H1 (cell line): ENCODE measurements around the gene COIL. TPM values are rescaled to one million over a fixed set of nuclear protein-coding genes. Genes with fewer than 3 reads are reported as not detected.

Experiments used
- CTCF ChIA-PET: fragments of 300-600 bp; sonication (Branson Sonifier 250); formaldehyde crosslinking; loops from one replicate; lab custom pipeline; 2021; ENCODE audit not compliant: partially characterized antibody; lab: Charles Lee
- POLR2A ChIA-PET: fragments of 300-600 bp; sonication (Branson Sonifier 250); formaldehyde crosslinking; loops from one replicate; lab custom pipeline; 2021; ENCODE audit warnings: inconsistent platforms; ENCODE audit not compliant: partially characterized antibody; lab: Charles Lee
- DNase-seq, 2 experiments: peaks; one replicate each; pipeline versions ENCODE4 v3.0.0 to v3.0.0-alpha.2; 2010 to 2022; ENCODE audit warnings: low spot score in 2 of 2, low read depth in 1 of 2, mixed read lengths in 1 of 2
- FAIRE-seq: peaks from 2 replicates; lab custom pipeline; 2011; peaks lifted over from hg19 to GRCh38; lab: Jason Lieb, UNC
- H2AFZ ChIP-seq: 2 replicates; pipeline ENCODE4 v1.8.1; 2012; ENCODE audit warnings: low read length, inconsistent platforms
- H2AK5ac ChIP-seq: 2 replicates; pipeline ENCODE4 v1.6.1; 2013; ENCODE audit warnings: low read depth, low read length
- H2BK120ac ChIP-seq: replicated peaks from 2 replicates; pipeline ENCODE3; 2013; ENCODE audit warnings: low read depth, low read length, inconsistent platforms
- H2BK12ac ChIP-seq: 2 replicates; pipeline ENCODE4 v1.6.1; 2013; ENCODE audit warnings: low read depth, low read length
- H2BK15ac ChIP-seq: 2 replicates; pipeline ENCODE4 v1.6.1; 2013; ENCODE audit warnings: low read length
- H2BK20ac ChIP-seq: 2 replicates; pipeline ENCODE4 v1.6.1; 2013; ENCODE audit warnings: low read length
- H2BK5ac ChIP-seq: 2 replicates; pipeline ENCODE4 v1.6.1; 2013; ENCODE audit warnings: low read depth, low read length
- H3K14ac ChIP-seq: 2 replicates; pipeline ENCODE4 v1.6.1; 2013; ENCODE audit warnings: inconsistent platforms; ENCODE audit not compliant: insufficient read length
- H3K18ac ChIP-seq: 2 replicates; pipeline ENCODE4 v1.6.1; 2013; ENCODE audit warnings: low read length; ENCODE audit errors: extremely low read depth
- H3K23ac ChIP-seq: 2 replicates; pipeline ENCODE4 v1.6.1; 2013; ENCODE audit warnings: inconsistent platforms; ENCODE audit not compliant: insufficient read length
- H3K23me2 ChIP-seq: 2 replicates; pipeline ENCODE4 v1.6.1; 2013; ENCODE audit warnings: low read depth, low read length
- H3K27ac ChIP-seq: 2 replicates; pipeline ENCODE4 v1.6.1; 2011; ENCODE audit warnings: low read depth, low read length, inconsistent platforms
- H3K27me3 ChIP-seq, 4 experiments: replicated peaks in 1 of 4; 1 replicate in 1 of 4; 2 replicates in 3 of 4; pipeline versions ENCODE4 v1.6.1 to v1.8.1; 2011 to 2013; ENCODE audit warnings: low read length in 3 of 4, mild to moderate bottlenecking in 3 of 4, inconsistent platforms in 2 of 4, mixed read lengths in 2 of 4, moderate library complexity in 1 of 4; ENCODE audit not compliant: control insufficient read depth in 3 of 4, insufficient read depth in 3 of 4; ENCODE audit errors: extremely low read depth in 1 of 4
- H3K36me3 ChIP-seq, 4 experiments: 2 replicates each; pipeline versions ENCODE4 v1.6.1 to v1.8.1; 2011 to 2013; ENCODE audit warnings: mild to moderate bottlenecking in 4 of 4, low read length in 3 of 4, moderate library complexity in 2 of 4, control low read depth in 1 of 4, inconsistent platforms in 1 of 4; ENCODE audit not compliant: insufficient read depth in 4 of 4, control insufficient read depth in 2 of 4
- H3K4ac ChIP-seq: replicated peaks from 2 replicates; pipeline ENCODE3; 2013; ENCODE audit warnings: low read length, low read depth, mixed read lengths, inconsistent platforms; ENCODE audit not compliant: insufficient read length
- H3K4me1 ChIP-seq, 4 experiments: replicated peaks in 1 of 4; 1 replicate in 1 of 4; 2 replicates in 3 of 4; pipeline versions ENCODE4 v1.6.1 to v1.8.1; 2011 to 2013; ENCODE audit warnings: low read length in 3 of 4, inconsistent platforms in 2 of 4, mixed read lengths in 1 of 4; ENCODE audit not compliant: insufficient read depth in 4 of 4, control insufficient read depth in 3 of 4
- H3K4me2 ChIP-seq, 2 experiments: 2 replicates each; pipeline versions ENCODE4 v1.6.1 to v1.8.1; 2011 to 2013; ENCODE audit warnings: low read depth in 2 of 2, low read length in 2 of 2, control low read depth in 1 of 2, inconsistent platforms in 1 of 2, mild to moderate bottlenecking in 1 of 2; ENCODE audit not compliant: insufficient read depth in 1 of 2
- H3K4me3 ChIP-seq, 4 experiments: fragments of 200-600, 300-600 bp in 1 of 4; sonication (generic), shearing (Covaris generic), sonication (Bioruptor Twin) in 1 of 4; 2 replicates each; pipeline versions ENCODE4 v1.5.1 to v1.8.1; 2011 to 2016; ENCODE audit warnings: low read length in 4 of 4, low read depth in 3 of 4, control low read depth in 2 of 4, inconsistent platforms in 2 of 4, mild to moderate bottlenecking in 2 of 4, mixed read lengths in 1 of 4, moderate library complexity in 1 of 4; ENCODE audit not compliant: insufficient read depth in 2 of 4; ENCODE audit errors: extremely low read depth in 1 of 4
- H3K56ac ChIP-seq: replicated peaks from 2 replicates; pipeline ENCODE3; 2013; ENCODE audit warnings: low read depth, mild to moderate bottlenecking, mixed read lengths, low read length, inconsistent platforms; ENCODE audit not compliant: insufficient read length
- H3K79me1 ChIP-seq: 2 replicates; pipeline ENCODE4 v1.6.1; 2013; ENCODE audit warnings: low read depth, low read length, control low read depth
- H3K79me2 ChIP-seq, 2 experiments: 2 replicates each; pipeline versions ENCODE4 v1.6.1 to v1.8.1; 2012 to 2013; ENCODE audit warnings: low read length in 2 of 2, mild to moderate bottlenecking in 2 of 2, inconsistent platforms in 1 of 2; ENCODE audit not compliant: insufficient read depth in 2 of 2, control insufficient read depth in 1 of 2
- H3K9ac ChIP-seq, 4 experiments: replicated peaks in 1 of 4; 1 replicate in 1 of 4; 2 replicates in 3 of 4; pipeline versions ENCODE4 v1.6.1 to v1.8.1; 2011 to 2013; ENCODE audit warnings: low read depth in 3 of 4, low read length in 3 of 4, control low read depth in 2 of 4, mild to moderate bottlenecking in 2 of 4, moderate library complexity in 2 of 4, inconsistent platforms in 1 of 4; ENCODE audit errors: extremely low read depth in 1 of 4
- H3K9me3 ChIP-seq, 2 experiments: 2 replicates each; pipeline versions ENCODE4 v1.6.1 to v1.8.1; 2012 to 2013; ENCODE audit warnings: mild to moderate bottlenecking in 2 of 2, moderate library complexity in 2 of 2, control low read depth in 1 of 2, inconsistent platforms in 1 of 2, low read depth in 1 of 2, low read length in 1 of 2, mixed read lengths in 1 of 2; ENCODE audit not compliant: insufficient read depth in 2 of 2
- H4K20me1 ChIP-seq, 2 experiments: replicated peaks in 1 of 2; 2 replicates each; pipeline versions ENCODE3 to v1.8.1; 2011 to 2013; ENCODE audit warnings: inconsistent platforms in 2 of 2, low read length in 2 of 2, mild to moderate bottlenecking in 1 of 2; ENCODE audit not compliant: insufficient read depth in 2 of 2, control insufficient read depth in 1 of 2
- H4K5ac ChIP-seq: 2 replicates; pipeline ENCODE4 v1.6.1; 2013; ENCODE audit warnings: low read length, low read depth, mixed read lengths, inconsistent platforms; ENCODE audit not compliant: insufficient read length
- H4K8ac ChIP-seq: 2 replicates; pipeline ENCODE4 v1.8.0; 2013; ENCODE audit warnings: mild to moderate bottlenecking, moderate library complexity, low read length, inconsistent platforms; ENCODE audit not compliant: insufficient read depth; ENCODE audit errors: extremely low read depth
- H4K91ac ChIP-seq: replicated peaks from 2 replicates; pipeline ENCODE3; 2013; ENCODE audit warnings: low read length, mixed read lengths, inconsistent platforms; ENCODE audit not compliant: insufficient read length
- JUN ChIP-seq: IDR thresholded peaks from 2 replicates; pipeline ENCODE4 v1.6.1; 2011; ENCODE audit warnings: low read depth, mild to moderate bottlenecking, improper control_type of control experiment, low read length
- MAX ChIP-seq: IDR thresholded peaks from 2 replicates; pipeline ENCODE4 v1.6.1; 2012; ENCODE audit warnings: inconsistent platforms
- NANOG ChIP-seq: IDR thresholded peaks from 2 replicates; pipeline ENCODE4 v1.6.1; 2011; ENCODE audit warnings: low read length, low read depth, mild to moderate bottlenecking, inconsistent platforms; ENCODE audit not compliant: insufficient read depth, poor library complexity, severe bottlenecking
- NRF1 ChIP-seq: IDR thresholded peaks from 2 replicates; pipeline ENCODE4 v1.6.1; 2011; ENCODE audit warnings: mild to moderate bottlenecking, low read depth, low read length, improper control_type of control experiment
- RFX5 ChIP-seq: IDR thresholded peaks from 2 replicates; pipeline ENCODE4 v1.6.1; 2011; ENCODE audit warnings: low read depth, low read length, improper control_type of control experiment, borderline replicate concordance
- SIX5 ChIP-seq: IDR thresholded peaks from 2 replicates; pipeline ENCODE4 v1.6.1; 2011; ENCODE audit warnings: mild to moderate bottlenecking, low read depth, low read length
- SP2 ChIP-seq: IDR thresholded peaks from 2 replicates; pipeline ENCODE4 v1.6.1; 2012; ENCODE audit warnings: mild to moderate bottlenecking, low read length, inconsistent platforms
- TAF1 ChIP-seq: IDR thresholded peaks from 2 replicates; pipeline ENCODE4 v1.6.1; 2011; ENCODE audit warnings: mild to moderate bottlenecking, low read depth, low read length
- TAF7 ChIP-seq: optimal IDR thresholded peaks from 2 replicates; pipeline ENCODE3; 2011; ENCODE audit warnings: low read depth, mild to moderate bottlenecking, inconsistent platforms, low read length, moderate library complexity, borderline replicate concordance
- TEAD4 ChIP-seq: IDR thresholded peaks from 2 replicates; pipeline ENCODE4 v1.6.1; 2012; ENCODE audit warnings: low read depth, low read length, inconsistent platforms, mixed read lengths
- WGBS, 2 experiments: shearing (Covaris generic) in 1 of 2; methylation state at CpG; one replicate each; pipeline versions ENCODE4 v1.1.6 to v1.1.7; 2013 to 2015; ENCODE audit warnings: low lambda C conversion rate in 2 of 2, mixed read lengths in 2 of 2, inconsistent platforms in 1 of 2, low coverage in 1 of 2, missing lambda C conversion rate in 1 of 2; ENCODE audit not compliant: insufficient replicate concordance in 2 of 2, insufficient coverage in 1 of 2, insufficient read length in 1 of 2; ENCODE audit errors: extremely low coverage in 1 of 2, missing lambda C conversion rate in 1 of 2; 5-methylcytosine and 5-hydroxymethylcytosine counted together
- polyA plus RNA-seq, 7 experiments: library from polyadenylated mRNA; depleted of rRNA in 3 of 7; stranded (reverse) in 5 of 7; unstranded in 2 of 7; fragments of >200 nt in 5 of 7; fragments of 200-250 nt in 2 of 7; gene quantifications; 1 replicate in 5 of 7; 2 replicates in 1 of 7; 4 replicates in 1 of 7; pipeline versions ENCODE4 v1.2.1 to v1.2.3, GENCODE V29; 2011 to 2013; ENCODE audit warnings: missing spikeins in 2 of 7, mixed read lengths in 2 of 7
- total RNA-seq: library from RNA; stranded (reverse); fragmentation: NEBNext Ultra II Directional; extraction: Animal tissue kit (Norgen Biotek cat#: 25700); gene quantifications from 2 replicates; pipeline ENCODE4 v1.2.1, GENCODE V29; 2021

Gene COIL
- total and polyA plus RNA-seq, 2 of the 8 experiments (the other 6 are each of a cell fraction or from before 2014, with no cell fraction given): 5.2 to 23.6 TPM

DNA sequence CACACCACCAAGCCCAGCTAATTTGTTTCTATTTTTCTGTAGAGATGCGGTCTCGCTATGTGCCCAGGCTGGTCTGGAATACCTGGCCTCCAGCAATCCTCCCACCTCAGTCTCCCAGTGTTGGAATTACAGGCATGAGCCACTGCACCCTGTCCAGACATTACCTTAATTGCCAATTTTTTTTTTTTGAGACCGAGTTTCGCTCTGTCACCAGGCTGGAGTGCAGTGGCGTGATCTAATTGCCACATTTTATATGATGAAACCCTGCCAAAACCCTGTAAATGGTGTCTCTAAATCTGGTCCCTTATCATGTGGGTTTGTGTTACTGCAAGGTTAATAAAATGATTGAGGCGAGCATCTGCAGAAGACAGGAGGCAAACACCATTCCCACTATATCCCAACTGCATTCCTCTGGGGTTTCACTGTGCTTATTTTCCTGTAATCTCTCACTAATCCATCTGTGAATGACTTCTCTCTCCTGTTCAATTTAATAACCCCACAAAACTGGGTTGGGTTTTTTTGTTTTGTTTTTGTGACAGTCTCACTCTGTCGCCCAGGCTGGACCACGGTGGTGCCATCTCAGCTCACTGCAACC, 27.6 kb downstream of the COIL start:
- H3K27me3 ChIP-seq: no peaks in the 10 kb centered on the region
- H2BK120ac ChIP-seq: no peak overlapping the region
- H2BK15ac ChIP-seq: no peak overlapping the region
- H3K36me3 ChIP-seq: peaks cover 0 to 28% (median 16%) of the 10 kb centered on the region in 4 experiments; a peak in 6 of 8 replicates
- no peaks in the 10 kb centered on the region for H4K20me1 ChIP-seq
- no peak overlapping the region for H3K4ac ChIP-seq
- DNase-seq: no peak
- TF ChIP-seq JUN (no peak), SP2 (no peak), SIX5 (no peak), NANOG (no peak), TAF1 (no peak), RFX5 (no peak), NRF1 (no peak), TAF7 (no peak), MAX (no peak), TEAD4 (no peak)
- TF ChIP-seq, all 59 proteins: peak for 0
- no peaks in the 10 kb centered on the region for H3K23me2 ChIP-seq
- no peak overlapping the region for H2AK5ac ChIP-seq
- no peak overlapping the region for H4K8ac ChIP-seq
- no peak overlapping the region for H3K27ac ChIP-seq
- H3K14ac ChIP-seq: no peak overlapping the region
- no peak overlapping the region for H3K56ac ChIP-seq
- no peak overlapping the region for H4K91ac ChIP-seq
- H4K5ac ChIP-seq: no peak overlapping the region
- no peak overlapping the region for H2BK5ac ChIP-seq
- CTCF ChIA-PET: interaction anchor here (0.9 to 1.8 kb wide), 4 partner anchors 10 to 114 kb away, joined by 3 to 4 read pairs (median 4); no protein-coding TSS in a partner anchor
- H3K79me1 ChIP-seq: no peaks in the 10 kb centered on the region
- FAIRE-seq: no peak
- H2BK20ac ChIP-seq: no peak overlapping the region
- H3K9me3 ChIP-seq: peaks cover 22 to 34% of the 10 kb centered on the region in 2 experiments
- H3K4me1 ChIP-seq: no peaks in the 10 kb centered on the region
- H3K9ac ChIP-seq: no peak overlapping the region
- H3K18ac ChIP-seq: no peak overlapping the region
- 96% methylated on average over 8 of the region's 8 CpGs; no CpG with 5 or more reads in 1 of the 2 experiments for WGBS, 2 experiments
- H3K23ac ChIP-seq: no peak overlapping the region
- no peak overlapping the region for H3K4me3 ChIP-seq
- H2AFZ ChIP-seq: no peak overlapping the region
- POLR2A ChIA-PET: interaction anchor here (1.5 kb wide), 1 partner anchor 19 kb away, joined by 3 read pairs; no protein-coding TSS in a partner anchor
- H3K79me2 ChIP-seq: no peaks in the 10 kb centered on the region
- H3K4me2 ChIP-seq: no peak overlapping the region
- H2BK12ac ChIP-seq: no peak overlapping the region
